Mononuclear cell (primary cell): Measurements from ENCODE around the gene TNFAIP8L2. TPM values are rescaled to one million over a fixed set of nuclear protein-coding genes. Genes with fewer than 3 reads are reported as not detected.
A peak's percentile ranks its signal among the peaks of the same experiment; 100 is the strongest.
"Not testable (repeated sequence)": the region's sequence is repeated elsewhere in the genome, so short reads cannot be mapped to it uniquely, and the experiment has no call there.

ENCODE experiments used
- H3K27me3 ChIP-seq: 2 replicates; pipeline ENCODE4 v1.6.0; 2011; ENCODE audit warnings: low read length, control low read depth; ENCODE audit not compliant: insufficient read depth
- H3K4me1 ChIP-seq: 2 replicates; pipeline ENCODE4 v1.5.1; 2011; ENCODE audit warnings: mild to moderate bottlenecking, low read length, control low read depth; ENCODE audit not compliant: insufficient read depth
- H3K4me3 ChIP-seq: 2 replicates; pipeline ENCODE4 v1.5.1; 2011; ENCODE audit warnings: mild to moderate bottlenecking, low read length, moderate library complexity
- H3K9me3 ChIP-seq: 2 replicates; pipeline ENCODE4 v1.5.1; 2011; ENCODE audit warnings: low read depth, mild to moderate bottlenecking, control low read depth, low read length
- total RNA-seq: library from RNA; depleted of rRNA; stranded (reverse); fragments of >200 nt; gene quantifications from one replicate; pipeline ENCODE4 v1.2.3, GENCODE V29; 2012

Gene TNFAIP8L2
- total RNA-seq, 1 donor, result 4.6 TPM

DNA sequence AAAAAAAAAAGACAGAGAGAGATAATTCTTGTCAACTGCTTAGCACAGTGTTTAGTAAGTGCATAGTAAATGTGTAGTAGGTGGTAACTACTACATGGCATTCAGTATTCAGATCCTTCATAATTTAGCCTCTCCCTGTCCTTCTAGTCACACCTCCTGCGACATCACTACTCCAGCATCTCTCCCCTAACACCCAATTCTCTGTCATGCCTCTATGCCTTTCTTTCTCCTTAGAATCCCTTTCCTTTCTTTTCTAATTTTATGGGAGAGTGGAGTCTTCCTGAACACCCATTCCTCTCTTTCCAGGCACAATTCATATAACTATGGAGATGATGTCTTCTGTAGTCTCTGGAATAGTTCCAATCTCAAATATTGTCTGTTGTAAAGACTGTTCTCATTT lies 37.4 kb downstream of the TNFAIP8L2 start:
- Histone ChIP-seq H3K4me1 (peaks cover 20% of the 10 kb centered on the region), H3K4me3 (no peak overlapping the region), H3K9me3 (no peaks in the 10 kb centered on the region), H3K27me3 (no peaks in the 10 kb centered on the region)

DNA sequence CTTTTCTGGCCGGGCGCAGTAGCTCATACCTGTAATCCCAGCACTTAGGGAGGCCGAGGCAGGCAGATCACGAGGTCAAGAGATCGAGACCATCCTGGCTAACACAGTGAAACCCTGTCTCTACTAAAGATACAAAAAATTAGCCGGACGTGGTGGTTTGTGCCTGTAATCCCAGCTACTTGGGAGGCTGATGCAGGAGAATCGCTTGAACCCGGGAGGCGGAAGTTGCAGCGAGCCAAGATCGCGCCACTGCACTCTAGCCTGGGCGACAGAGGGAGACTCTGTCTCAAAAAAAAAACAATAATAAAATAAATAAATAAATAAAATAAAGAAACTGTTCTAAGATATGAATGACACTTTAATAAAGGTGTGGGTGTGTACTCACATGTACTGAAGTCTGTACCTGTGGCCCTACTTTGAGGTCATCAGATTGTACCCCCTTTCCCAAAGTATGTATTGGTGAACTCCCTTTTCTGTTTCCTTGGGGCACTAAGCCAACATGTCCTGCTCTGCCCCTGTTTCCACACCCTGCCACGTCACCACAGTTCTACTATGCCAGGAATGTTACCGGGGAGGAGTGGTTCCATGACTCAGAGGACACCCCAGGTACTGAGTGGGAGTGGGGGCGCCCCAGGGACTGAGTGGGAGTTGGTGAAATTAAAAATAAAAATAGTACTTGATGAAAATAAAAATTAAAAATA lies 38.6 kb downstream of the TNFAIP8L2 start:
- not testable (repeated sequence) for H3K27me3 ChIP-seq, H3K9me3 ChIP-seq, H3K4me3 ChIP-seq
- peaks cover 24% of the 10 kb centered on the region for H3K4me1 ChIP-seq

- no peak overlapping the region for H3K4me3 ChIP-seq
Observed at GRCh38 chr1:151196292-151196800, 39.9 kb downstream of the TNFAIP8L2 start.

GRCh38 chr1:151197863-151198253 lies 41.4 kb downstream of the TNFAIP8L2 start:
- peak overlapping the region; percentile 80 for H3K4me3 ChIP-seq

More at GRCh38 chr1:151196292-151196800, 39.9 kb downstream of the TNFAIP8L2 start:
- Histone ChIP-seq H3K9me3 (no peaks in the 10 kb centered on the region), H3K27me3 (no peaks in the 10 kb centered on the region), H3K4me1 (peaks cover 27% of the 10 kb centered on the region)

GRCh38 chr1:151198254-151199127 lies 42.0 kb downstream of the TNFAIP8L2 start, which contains the start of gene PIP5K1A:
Gene PIP5K1A, plus strand, starts transcription at chr1:151198552. Its CDS starts 445 bp downstream, at chr1:151198997.
- peak within 1 kb of the TSS; percentile 80 for H3K4me3 ChIP-seq
- H3K9me3 ChIP-seq, result no peaks in the 10 kb centered on the region
- peaks cover 33% of the 10 kb centered on the region for H3K4me1 ChIP-seq
- no peaks in the 10 kb centered on the region for H3K27me3 ChIP-seq

More at GRCh38 chr1:151197863-151198253, 41.4 kb downstream of the TNFAIP8L2 start:
- Histone ChIP-seq H3K27me3 (no peaks in the 10 kb centered on the region), H3K9me3 (no peaks in the 10 kb centered on the region), H3K4me1 (peaks cover 33% of the 10 kb centered on the region)

DNA sequence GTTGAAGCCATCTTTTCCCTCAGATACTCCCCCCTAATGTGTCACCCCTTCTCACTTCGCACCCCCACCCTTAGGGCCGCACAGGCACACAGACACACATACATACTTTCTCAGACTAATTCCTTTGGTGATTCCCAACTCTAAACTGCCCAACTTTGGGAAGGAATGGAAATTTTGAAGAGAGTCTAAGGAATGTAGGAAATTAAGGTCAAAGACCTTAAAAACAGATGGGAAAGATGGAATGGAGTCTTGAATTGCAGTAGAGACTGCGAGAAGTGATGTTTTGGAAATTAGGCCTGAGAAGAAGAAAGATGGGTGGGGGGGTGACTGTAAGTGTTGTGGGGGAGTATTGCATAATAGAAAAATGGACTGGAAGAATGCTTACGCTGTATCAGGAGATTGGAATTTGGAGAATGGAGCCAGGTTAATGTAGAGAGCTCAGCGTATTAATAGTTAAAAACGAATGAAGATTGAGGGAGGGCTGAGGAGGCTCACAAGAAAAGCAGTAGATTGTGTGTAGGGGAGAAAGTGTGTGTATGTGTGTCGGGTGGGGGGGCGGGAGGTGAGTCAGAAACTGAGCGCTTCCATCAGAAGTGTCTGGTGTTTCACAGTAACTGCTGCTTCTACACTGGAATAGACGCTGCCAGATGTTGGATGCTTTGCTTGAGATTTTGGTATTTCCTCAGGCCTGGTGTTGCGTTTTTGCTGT lies 43.6 kb downstream of the TNFAIP8L2 start:
- Histone ChIP-seq H3K27me3 (no peaks in the 10 kb centered on the region), H3K9me3 (no peaks in the 10 kb centered on the region), H3K4me1 (peaks cover 33% of the 10 kb centered on the region), H3K4me3 (peak overlapping the region; percentile 80)

GRCh38 chr1:151205381-151205965 lies 49.0 kb downstream of the TNFAIP8L2 start:
- H3K9me3 ChIP-seq, H3K27me3 ChIP-seq, H3K4me3 ChIP-seq: not testable (repeated sequence)
- peaks cover 12% of the 10 kb centered on the region for H3K4me1 ChIP-seq

Other genes starting within 250 kb of the TNFAIP8L2 start
- gene SETDB1, start 230.3 kb upstream of the TNFAIP8L2 start, total RNA-seq, result 47.3 TPM
- gene CERS2, start 181.8 kb upstream of the TNFAIP8L2 start, total RNA-seq, result 84.8 TPM
- gene ANXA9, start 174.4 kb upstream of the TNFAIP8L2 start, total RNA-seq, result 0.10 TPM
- gene MINDY1, start 149.7 kb upstream of the TNFAIP8L2 start, total RNA-seq, result 14.4 TPM
- gene PRUNE1, start 148.2 kb upstream of the TNFAIP8L2 start, total RNA-seq, result 18.2 TPM
- 0.10 TPM for gene BNIPL, start 120.1 kb upstream of the TNFAIP8L2 start, total RNA-seq
- gene C1orf56, start 108.9 kb upstream of the TNFAIP8L2 start, total RNA-seq, result 0.31 TPM
- 250 TPM for gene CDC42SE1, start 97.0 kb upstream of the TNFAIP8L2 start, total RNA-seq
- gene MLLT11, start 96.3 kb upstream of the TNFAIP8L2 start, total RNA-seq, result 4.6 TPM
- 22.0 TPM for gene GABPB2, start 85.9 kb upstream of the TNFAIP8L2 start, total RNA-seq
- gene SEMA6C, start 10.0 kb upstream of the TNFAIP8L2 start, total RNA-seq, result 0.52 TPM
- 1.3 TPM for gene LYSMD1, start 9.3 kb downstream of the TNFAIP8L2 start, total RNA-seq
- gene SCNM1, start 9.5 kb downstream of the TNFAIP8L2 start, total RNA-seq, result 41.6 TPM
- not detected for gene TMOD4, start 19.3 kb downstream of the TNFAIP8L2 start, total RNA-seq
- gene VPS72, start 33.5 kb downstream of the TNFAIP8L2 start, total RNA-seq, result 9.9 TPM
- gene PIP5K1A, start 41.9 kb downstream of the TNFAIP8L2 start, total RNA-seq, result 46.7 TPM
- 74.3 TPM for gene PSMD4, start 98.1 kb downstream of the TNFAIP8L2 start, total RNA-seq
- gene ZNF687, start 125.7 kb downstream of the TNFAIP8L2 start, total RNA-seq, result 45.5 TPM
- gene PI4KB, start 170.8 kb downstream of the TNFAIP8L2 start, total RNA-seq, result 38.0 TPM
- gene RFX5, start 190.6 kb downstream of the TNFAIP8L2 start, total RNA-seq, result 45.7 TPM
- not detected for gene SELENBP1, start 216.1 kb downstream of the TNFAIP8L2 start, total RNA-seq
- 148 TPM for gene PSMB4, start 242.9 kb downstream of the TNFAIP8L2 start, total RNA-seq